SU-DHL-6 (cell line): Measurements from ENCODE around the gene KATNB1.

Experiments
- CTCF ChIP-seq: fragments of 200-600 bp; sonication (generic); IDR thresholded peaks from one replicate; pipeline ENCODE4 v1.5.1; 2017; ENCODE audit warnings: antibody characterized with exemption, mild to moderate bottlenecking, low read length, moderate library complexity; ENCODE audit not compliant: insufficient read depth, poor library complexity, severe bottlenecking
- EZH2phosphoT487 ChIP-seq: fragments of 200-600 bp; sonication (generic), shearing (Covaris generic); conservative IDR thresholded peaks from 2 replicates; pipeline ENCODE4 v1.6.1; 2018; ENCODE audit warnings: mild to moderate bottlenecking, antibody characterized with exemption, low read length, moderate library complexity, mixed read lengths

- no peak for TF ChIP-seq CTCF
- TF ChIP-seq EZH2phosphoT487 = no peak
These were observed 18.1 kb downstream of the KATNB1 start for GRCh38 chr16:57753448-57754353.
